Amygdala (tissue), 56 donors: Measurements from ENCODE around the gene OASL.
"Not testable (repeated sequence)": the region's sequence is repeated elsewhere in the genome, so short reads cannot be mapped to it uniquely, and the experiment has no call there.

Source experiments
- DNase-seq, 56 donors: peaks; one replicate each; lab custom pipeline; 2025; lab: John Stamatoyannopoulos, UW

OASL gene

GRCh38 chr12:121038861-121039668 lies at the start of gene OASL:
Gene OASL (minus strand): TSS chr12:121039246. CDS start chr12:121038971, 275 bp downstream.
- DNase-seq, result peak in 15 of 56 donors; percentile 2 to 37 (median 6)

GRCh38 chr12:121088195-121088585 lies 49.1 kb upstream of the OASL start:
- DNase-seq, result no peak

GRCh38 chr12:121087467-121088194 lies 48.6 kb upstream of the OASL start:
- no peak for DNase-seq

- DNase-seq, result no peak
These were observed 47.8 kb upstream of the OASL start for GRCh38 chr12:121086781-121087295.

GRCh38 chr12:121085506-121086353 lies 46.7 kb upstream of the OASL start:
- DNase-seq, result peak in 4 of 56 donors; percentile 7 to 15 (median 10)

GRCh38 chr12:121085069-121085468 lies 46.0 kb upstream of the OASL start:
- no peak for DNase-seq

- no peak for DNase-seq
These were observed 45.2 kb upstream of the OASL start for GRCh38 chr12:121084229-121084628.

- DNase-seq, result no peak
These were observed 41.9 kb upstream of the OASL start for GRCh38 chr12:121080909-121081308.

- DNase-seq, result no peak
These were observed 40.8 kb upstream of the OASL start for GRCh38 chr12:121079736-121080272.

GRCh38 chr12:121077440-121077839 lies 38.4 kb upstream of the OASL start:
- DNase-seq, result not testable (repeated sequence)

GRCh38 chr12:121075911-121076310 lies 36.9 kb upstream of the OASL start:
- not testable (repeated sequence) for DNase-seq

- no peak for DNase-seq
These were observed 33.1 kb upstream of the OASL start for GRCh38 chr12:121072147-121072546.

GRCh38 chr12:121069206-121069605 lies 30.2 kb upstream of the OASL start:
- no peak for DNase-seq

GRCh38 chr12:121065345-121065744 lies 26.3 kb upstream of the OASL start:
- DNase-seq, result no peak

- DNase-seq, result not testable (repeated sequence)
These were observed 25.5 kb upstream of the OASL start for GRCh38 chr12:121064586-121064985.

- DNase-seq, result no peak
These were observed 25.1 kb upstream of the OASL start for GRCh38 chr12:121064116-121064515.

GRCh38 chr12:121062391-121063045 lies 23.5 kb upstream of the OASL start:
- no peak for DNase-seq

GRCh38 chr12:121061831-121062230 lies 22.8 kb upstream of the OASL start:
- DNase-seq, result peak in 1 of 56 donors; percentile 6

- peak in 13 of 56 donors; percentile 2 to 19 (median 6) for DNase-seq
These were observed 21.3 kb upstream of the OASL start for GRCh38 chr12:121060149-121061001.
